ENCODE results near the gene PIK3IP1. TPM values are rescaled to one million over a fixed set of nuclear protein-coding genes. Genes with fewer than 3 reads are reported as not detected.

Gene PIK3IP1, protein sequence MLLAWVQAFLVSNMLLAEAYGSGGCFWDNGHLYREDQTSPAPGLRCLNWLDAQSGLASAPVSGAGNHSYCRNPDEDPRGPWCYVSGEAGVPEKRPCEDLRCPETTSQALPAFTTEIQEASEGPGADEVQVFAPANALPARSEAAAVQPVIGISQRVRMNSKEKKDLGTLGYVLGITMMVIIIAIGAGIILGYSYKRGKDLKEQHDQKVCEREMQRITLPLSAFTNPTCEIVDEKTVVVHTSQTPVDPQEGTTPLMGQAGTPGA
- polyA plus RNA-seq (ENCODE audit: insufficient read length in 3 of 3) = 10 to 100 TPM; 11.3 to 14.9 (median 14.5) TPM
- long read RNA-seq, donor 1, partial matches to known transcripts = 0 of 3 reads
- long read RNA-seq, donor 1, other reads (novel, unspliced or antisense) = 0 of 3 reads
- long read RNA-seq, donor 2, transcript PIK3IP1-201 (6 exons, 2,467 nt) = major isoform, 5 of 6 reads
- long read RNA-seq, donor 2, partial matches to known transcripts = 0 of 6 reads
- long read RNA-seq, donor 2, other reads (novel, unspliced or antisense) = 0 of 6 reads
- long read RNA-seq, donor 3, partial matches to known transcripts = 0 of 4 reads
- long read RNA-seq, donor 3, other reads (novel, unspliced or antisense) = 0 of 4 reads
- long read RNA-seq, donor 4, transcript PIK3IP1-201 (6 exons, 2,467 nt) = major isoform, 6 of 7 reads
- long read RNA-seq, donor 4, partial matches to known transcripts = 0 of 7 reads
- long read RNA-seq, donor 4, other reads (novel, unspliced or antisense) = 0 of 7 reads
- long read RNA-seq, donor 5 = 0 reads
- long read RNA-seq, donor 6, partial matches to known transcripts = 0 of 5 reads
- long read RNA-seq, donor 6, other reads (novel, unspliced or antisense) = 0 of 5 reads
- long read RNA-seq, donor 7, transcript PIK3IP1-201 (6 exons, 2,467 nt) = major isoform, 5 of 7 reads
- long read RNA-seq, donor 7, partial matches to known transcripts = 0 of 7 reads
- long read RNA-seq, donor 7, other reads (novel, unspliced or antisense) = 0 of 7 reads
- long read RNA-seq, donor 8, partial matches to known transcripts = 0 of 1 reads
- long read RNA-seq, donor 8, other reads (novel, unspliced or antisense) = 0 of 1 reads
- long read RNA-seq, donor 9, partial matches to known transcripts = 0 of 3 reads
- long read RNA-seq, donor 9, other reads (novel, unspliced or antisense) = 0 of 3 reads
- long read RNA-seq, donor 10, partial matches to known transcripts = 0 of 5 reads
- long read RNA-seq, donor 10, other reads (novel, unspliced or antisense) = 0 of 5 reads
- long read RNA-seq, donor 11, partial matches to known transcripts = 0 of 3 reads
- long read RNA-seq, donor 11, other reads (novel, unspliced or antisense) = 0 of 3 reads
- long read RNA-seq, donor 12, transcript PIK3IP1-201 (6 exons, 2,467 nt) = major isoform, 8 of 10 reads
- long read RNA-seq, donor 12, partial matches to known transcripts = 0 of 10 reads
- long read RNA-seq, donor 12, other reads (novel, unspliced or antisense) = 0 of 10 reads
- long read RNA-seq, donor 13, partial matches to known transcripts = 0 of 3 reads
- long read RNA-seq, donor 13, other reads (novel, unspliced or antisense) = 0 of 3 reads
- long read RNA-seq, donor 14, transcript PIK3IP1-201 (6 exons, 2,467 nt) = major isoform, 7 of 8 reads
- long read RNA-seq, donor 14, partial matches to known transcripts = 0 of 8 reads
- long read RNA-seq, donor 14, other reads (novel, unspliced or antisense) = 0 of 8 reads
- long read RNA-seq, donor 15, transcript PIK3IP1-201 (6 exons, 2,467 nt) = major isoform, 7 of 9 reads
- long read RNA-seq, donor 15, partial matches to known transcripts = 0 of 9 reads
- long read RNA-seq, donor 15, other reads (novel, unspliced or antisense) = 0 of 9 reads
- long read RNA-seq, donor 16, partial matches to known transcripts = 0 of 3 reads
- long read RNA-seq, donor 16, other reads (novel, unspliced or antisense) = 0 of 3 reads

DNA sequence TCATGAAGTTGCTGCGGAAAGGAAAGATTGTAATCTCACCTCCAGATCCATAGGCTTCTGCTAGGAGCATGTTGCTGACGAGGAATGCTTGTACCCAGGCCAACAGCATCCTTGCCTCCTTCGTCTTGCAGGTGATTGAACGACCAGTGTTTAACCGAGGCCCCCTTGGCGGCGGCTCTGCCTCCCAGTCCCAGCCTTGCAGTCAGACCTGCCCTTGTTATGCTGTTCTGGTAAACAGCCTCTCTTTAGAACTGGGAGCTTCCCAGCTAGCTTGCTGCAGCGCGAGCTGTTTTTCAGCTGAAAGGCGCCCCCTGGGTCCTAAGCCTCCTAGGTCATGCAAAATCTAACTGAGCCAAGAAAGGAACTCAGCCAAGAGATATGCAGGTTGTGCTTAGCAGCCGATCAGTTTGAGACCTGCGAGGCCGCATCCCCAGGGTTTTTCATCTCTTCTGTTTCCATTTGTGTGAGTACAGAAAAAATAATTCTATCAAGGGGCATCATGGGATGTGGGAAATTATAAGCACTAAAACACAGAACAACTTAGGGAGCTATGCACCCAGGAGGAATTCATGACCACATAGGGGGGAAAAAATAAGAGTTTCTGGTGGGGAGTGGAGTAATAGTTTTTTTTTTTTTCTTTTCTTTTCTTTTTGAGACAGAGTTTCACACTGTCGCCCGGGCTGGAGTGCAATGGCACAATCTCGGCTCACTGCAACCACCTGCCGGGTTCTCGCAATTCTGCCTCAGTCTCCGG is at the start of gene PIK3IP1:
PIK3IP1 (minus strand) TSS at position 253 of the 754 bp plus-strand sequence; CDS start at position 109, 144 bp downstream.
- peak; percentile 82 for DNase-seq

DNA sequence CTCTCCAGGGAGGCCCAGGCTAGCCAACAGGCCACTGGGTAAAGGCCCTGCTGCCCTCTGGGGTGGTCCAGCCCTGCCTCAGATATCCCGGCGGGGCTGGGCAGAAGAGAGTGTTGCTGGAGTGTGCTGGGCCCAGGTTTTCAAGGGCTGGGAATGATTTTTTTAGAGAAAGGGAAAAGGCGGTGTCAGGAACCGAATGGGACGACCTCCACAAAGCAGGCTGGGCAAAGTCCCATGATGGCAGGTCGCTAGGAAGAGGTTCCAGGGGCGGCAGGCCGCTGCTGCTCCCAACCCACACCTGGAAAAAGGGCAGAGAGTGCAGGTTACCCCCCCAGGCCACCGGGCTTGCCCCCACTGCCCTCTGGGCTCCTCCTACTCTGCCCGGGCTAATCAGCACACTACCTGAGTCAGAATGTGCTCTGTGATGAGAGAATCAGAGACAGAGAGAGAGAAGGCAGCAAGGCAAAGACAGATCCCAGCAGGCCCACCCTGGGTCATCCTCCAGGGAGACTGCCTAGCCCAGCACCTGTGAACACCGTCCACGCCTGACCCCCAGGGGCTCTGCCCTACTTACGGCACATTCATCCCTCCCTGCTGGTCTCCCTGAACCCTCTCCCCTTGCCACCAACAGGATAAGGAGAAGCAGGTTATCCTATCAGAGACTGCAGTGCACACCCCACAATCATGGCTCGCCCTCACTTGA is 49.2 kb upstream of the PIK3IP1 start:
- no peak for DNase-seq

DNA sequence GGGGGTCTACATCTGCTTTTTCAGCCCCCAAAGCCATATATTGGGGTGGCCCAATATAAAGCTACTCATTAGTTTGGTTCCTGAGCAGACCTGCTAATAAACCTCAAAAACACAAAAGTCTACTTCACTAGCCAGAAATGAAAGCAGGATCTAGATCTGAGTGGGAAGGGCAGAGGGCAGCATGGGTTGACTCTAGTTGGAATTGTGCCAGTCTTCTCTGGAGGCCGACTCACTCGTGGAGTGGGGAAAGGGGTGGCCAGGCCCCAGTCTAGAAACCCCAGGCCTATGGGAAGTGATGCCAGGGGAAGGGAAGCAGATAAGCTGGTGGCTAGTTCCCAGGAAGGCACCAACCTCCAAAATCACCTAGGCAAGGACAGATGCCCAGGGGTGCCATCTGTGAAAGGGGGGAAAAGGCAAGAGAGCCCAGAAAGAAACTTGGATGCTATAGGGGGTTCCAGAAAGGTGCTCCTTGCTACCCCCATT is 48.5 kb upstream of the PIK3IP1 start:
- no peak for DNase-seq

DNA sequence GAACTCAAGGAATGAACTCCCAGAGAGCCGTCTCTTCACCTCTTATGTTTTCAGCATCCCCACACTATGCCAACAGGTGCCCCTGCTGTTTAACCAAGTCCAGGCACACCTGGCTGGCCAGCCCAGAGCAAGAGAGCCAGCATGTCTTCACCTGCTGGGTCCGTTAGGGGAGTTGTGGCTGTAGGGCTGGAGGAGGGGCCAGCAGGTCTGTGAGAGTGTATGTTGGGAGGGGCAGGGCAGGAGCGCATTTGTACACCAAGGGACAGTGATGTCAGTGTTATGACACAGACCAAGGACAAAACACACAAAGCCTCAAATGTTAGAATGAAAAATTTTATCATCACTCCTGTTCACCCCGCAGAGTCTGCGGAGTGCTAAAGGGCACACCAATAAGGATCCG is 48.1 kb upstream of the PIK3IP1 start:
- no peak for DNase-seq

DNA sequence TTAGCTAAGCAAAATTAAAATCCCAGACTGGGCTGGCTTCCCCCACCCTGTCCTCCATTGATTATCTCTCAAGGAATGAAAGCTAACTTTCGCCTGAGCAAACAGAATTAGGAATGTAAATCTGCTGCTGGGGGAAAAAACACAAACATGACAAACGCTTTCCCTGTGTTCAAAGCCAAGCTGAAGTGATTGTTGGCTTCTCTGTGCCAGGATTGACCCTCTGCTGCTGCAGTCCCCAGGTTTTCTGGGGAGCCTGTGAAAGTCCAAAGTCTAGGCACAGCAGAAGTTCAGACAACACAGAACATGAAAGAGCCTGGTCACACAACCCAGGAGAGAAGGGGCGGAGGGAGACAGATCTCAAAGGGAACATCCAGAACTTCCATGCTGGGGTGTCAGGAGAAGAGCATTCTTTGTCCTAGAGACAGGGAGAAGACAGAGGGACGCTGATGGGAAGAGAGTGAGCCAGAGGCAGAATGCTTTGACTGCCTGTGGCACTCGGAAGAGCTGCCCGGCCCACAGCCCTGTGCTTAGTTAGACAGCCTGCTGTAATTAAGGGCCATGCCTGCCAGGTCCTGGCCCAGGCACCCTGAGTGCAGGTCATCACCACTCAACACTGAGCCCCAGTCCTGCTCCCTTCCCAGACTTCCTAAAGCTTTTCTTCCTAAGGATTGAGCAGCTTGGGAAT is 47.0 kb upstream of the PIK3IP1 start:
- no peak for DNase-seq

DNA sequence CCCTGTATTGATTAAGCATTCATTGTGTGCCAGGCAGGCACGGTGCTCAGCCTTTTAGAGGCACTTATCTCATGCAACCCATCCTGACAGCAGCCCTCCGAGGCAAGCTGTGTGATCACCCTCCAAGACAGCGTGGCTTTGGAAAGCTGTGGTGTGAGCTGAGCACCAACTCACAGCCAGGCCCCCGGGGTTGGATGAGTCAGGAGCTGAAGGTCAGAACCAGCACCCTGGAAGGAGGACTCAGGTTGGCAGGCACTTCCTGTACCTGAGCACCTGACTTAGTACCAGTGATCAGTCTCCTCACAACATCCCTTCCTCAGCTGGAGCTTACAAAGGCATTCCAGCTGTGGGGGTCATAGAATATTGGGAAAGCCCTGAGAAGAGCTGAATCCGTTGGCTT is 44.9 kb upstream of the PIK3IP1 start:
- DNase-seq = no peak

DNA sequence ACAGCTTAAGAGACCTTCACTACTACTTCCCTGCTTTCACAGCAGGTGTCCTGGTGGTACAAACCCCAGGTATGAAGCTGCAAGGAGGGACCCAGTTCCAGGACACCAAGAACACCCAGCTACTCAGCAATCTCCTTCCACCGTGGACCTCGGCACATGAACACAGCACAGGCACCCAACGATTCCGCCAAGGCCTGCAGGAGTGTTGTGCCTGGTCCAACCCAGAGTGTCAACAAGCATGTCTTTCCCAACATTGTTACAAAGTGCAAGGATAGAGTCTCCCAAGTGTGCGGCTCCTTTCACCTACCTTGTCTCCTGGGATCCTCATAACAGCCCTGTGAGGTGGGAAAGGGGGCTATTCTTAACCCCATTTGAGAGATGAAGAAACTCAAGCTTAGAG is 42.0 kb upstream of the PIK3IP1 start:
- DNase-seq = no peak

DNA sequence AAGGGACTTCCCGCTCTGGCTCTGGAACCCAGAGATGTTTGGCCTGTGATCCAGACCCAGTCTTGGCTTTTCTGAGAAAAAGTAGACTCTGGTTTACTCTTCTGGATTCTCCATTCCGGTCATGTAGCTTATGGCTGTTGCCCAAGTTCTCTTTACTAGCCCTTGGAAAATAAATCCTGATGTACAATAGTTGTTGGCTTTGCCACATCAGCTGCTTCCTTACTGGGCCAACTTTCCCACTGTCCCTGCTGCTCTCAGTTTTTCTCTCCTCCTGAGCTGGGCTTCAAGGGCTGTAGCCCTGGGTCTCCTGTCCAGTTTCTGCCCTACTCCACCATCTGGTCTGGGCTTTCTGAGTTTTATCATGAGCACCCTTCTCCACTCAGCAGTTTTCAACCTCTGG is 41.4 kb upstream of the PIK3IP1 start:
- DNase-seq = no peak

DNA sequence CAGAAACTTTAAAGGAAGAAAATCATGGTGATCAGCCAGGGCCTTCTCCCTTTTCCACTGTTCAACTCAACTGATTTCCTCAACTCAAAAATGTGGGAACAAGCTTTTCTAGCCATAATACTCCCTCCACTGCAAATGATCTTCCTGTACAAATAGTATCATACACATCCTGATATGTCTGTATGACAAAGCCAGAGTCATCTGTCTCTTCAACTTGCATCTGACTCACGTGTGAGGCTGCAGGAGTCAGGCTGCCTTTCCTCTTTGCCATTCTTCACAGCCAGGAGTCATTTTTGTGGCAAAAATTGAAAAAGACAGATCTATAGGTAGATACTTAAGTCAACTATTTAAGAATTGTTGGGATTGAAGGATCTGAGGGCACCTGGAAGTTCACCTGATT is 40.6 kb upstream of the PIK3IP1 start:
- no peak for DNase-seq

DNA sequence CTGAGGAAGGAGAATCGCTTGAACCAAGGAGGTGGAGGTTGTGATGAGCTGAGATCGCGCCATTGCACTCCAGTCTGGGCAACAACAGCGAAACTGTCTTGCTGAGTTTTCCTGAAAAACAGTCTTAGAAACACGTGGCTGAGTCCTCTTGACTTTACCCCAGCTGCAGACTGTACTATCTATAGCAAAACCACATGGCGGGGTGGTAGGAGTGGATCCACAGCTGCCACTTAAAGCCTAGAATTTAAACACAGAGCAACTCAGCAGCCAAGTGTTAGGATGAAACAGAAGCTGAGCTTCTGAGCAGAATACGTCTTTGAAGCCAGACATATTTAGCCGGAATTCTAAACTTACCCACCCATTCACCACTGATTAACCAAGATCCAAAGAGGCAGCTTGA is 39.7 kb upstream of the PIK3IP1 start:
- DNase-seq = no peak

DNA sequence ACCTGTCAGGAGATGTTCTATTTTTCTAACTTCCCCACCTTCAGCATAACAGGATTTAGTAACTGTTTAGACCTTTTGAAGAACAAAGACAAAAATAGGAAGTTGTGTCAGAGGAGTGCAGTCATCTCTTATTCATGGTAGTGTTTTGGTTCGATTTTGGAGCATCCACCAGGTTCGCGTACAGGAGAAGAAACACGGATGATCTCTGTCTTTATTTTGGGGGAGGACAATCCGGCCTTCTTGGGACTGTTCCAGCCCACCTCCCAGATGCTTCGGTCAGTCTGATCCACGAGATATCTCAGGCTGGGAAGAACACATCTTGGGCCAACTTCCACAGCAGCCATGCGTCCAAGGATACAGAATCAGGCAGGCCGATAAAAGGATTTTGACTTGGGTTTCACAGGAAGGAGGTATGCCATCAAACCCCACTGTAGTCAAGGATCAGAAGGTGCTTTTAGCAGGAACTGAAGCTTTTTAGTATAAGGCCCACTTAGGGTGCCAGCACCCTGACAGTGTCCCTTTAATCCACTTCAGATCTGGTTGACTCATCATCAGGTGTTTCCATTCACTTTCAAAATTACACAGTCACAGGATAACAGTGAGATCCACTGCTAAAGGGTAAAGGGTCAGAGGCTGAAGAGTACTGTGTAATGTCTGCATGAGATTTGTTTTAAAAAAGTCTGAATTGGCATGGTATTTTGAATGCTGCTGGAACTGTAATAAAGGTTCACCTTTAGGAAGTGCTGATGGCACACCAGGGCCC is 37.3 kb upstream of the PIK3IP1 start:
- DNase-seq = no peak

DNA sequence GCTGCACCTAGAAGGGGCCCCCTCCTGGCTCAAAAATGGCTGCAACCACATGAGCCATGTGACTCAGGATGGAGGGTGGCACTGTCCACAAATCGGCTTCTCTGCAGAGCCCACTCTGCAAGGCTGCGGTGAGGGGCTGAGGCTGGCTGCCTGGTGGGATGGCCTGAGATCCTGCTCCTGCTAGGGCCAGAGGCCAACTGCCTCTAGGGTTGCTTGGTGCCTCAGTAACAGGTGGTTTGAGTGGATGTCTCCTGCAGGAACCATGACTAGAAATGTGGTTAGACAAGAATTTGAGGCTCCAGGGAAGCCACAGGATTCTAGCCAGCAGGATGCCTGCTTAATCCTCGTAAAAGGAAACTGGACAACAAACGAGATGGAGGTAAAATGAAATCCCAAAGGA is 36.7 kb upstream of the PIK3IP1 start:
- no peak for DNase-seq

DNA sequence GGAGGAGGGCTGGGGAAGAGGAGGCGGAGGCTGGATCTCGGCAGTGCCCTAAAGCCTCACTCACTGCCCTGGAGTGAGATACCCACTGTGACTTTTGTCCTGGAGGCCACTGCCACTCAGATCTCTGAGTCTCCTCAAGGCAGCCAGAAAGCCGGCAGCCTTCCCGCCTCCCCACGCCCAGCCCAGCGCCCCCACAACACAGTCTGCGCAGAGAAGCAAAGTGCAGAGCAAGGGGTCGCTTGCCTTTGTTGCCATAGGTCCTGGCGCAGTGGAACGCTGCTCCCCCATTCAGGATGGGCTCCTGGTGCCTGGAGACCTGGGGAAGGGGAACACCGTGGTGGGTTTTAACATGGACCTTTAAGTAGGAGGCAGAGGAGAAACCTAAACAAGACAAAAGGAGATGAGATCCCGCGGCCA is 36.3 kb upstream of the PIK3IP1 start:
- DNase-seq = no peak

DNA sequence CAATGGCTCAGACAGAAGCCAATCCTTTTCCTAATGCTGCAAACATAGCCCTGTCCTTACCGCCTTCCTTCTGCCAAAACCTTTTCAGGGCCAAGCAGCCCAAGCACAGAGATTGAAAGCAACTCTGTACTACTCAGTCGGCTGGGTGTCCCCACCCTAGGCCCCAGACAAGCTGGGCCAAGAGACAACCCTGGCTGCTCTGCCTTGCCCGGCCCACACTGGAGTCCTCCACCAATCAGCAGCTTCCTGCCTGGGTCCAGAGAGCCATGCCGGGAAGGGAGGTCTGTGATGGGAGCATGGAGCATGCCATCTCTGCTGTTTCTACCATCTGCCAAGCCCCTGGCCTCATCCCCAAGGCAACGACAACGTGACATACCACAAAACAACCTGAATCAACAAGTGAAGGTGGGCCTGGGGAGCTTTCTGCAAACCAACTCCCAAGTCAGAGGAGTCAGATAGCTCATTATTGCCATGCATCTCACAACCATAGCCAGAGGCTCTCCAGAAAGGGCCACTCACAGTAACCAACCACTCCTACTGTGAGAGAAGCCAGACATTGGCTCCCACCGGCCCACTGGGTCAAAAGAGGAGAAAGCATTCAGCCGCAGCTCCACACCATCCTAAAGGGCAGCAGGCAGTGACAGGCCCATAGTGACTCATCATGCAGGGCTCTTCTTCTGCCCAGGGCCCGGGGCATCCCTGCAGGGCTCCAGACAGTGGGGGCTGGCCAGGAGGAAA is 35.7 kb upstream of the PIK3IP1 start:
- DNase-seq = no peak

DNA sequence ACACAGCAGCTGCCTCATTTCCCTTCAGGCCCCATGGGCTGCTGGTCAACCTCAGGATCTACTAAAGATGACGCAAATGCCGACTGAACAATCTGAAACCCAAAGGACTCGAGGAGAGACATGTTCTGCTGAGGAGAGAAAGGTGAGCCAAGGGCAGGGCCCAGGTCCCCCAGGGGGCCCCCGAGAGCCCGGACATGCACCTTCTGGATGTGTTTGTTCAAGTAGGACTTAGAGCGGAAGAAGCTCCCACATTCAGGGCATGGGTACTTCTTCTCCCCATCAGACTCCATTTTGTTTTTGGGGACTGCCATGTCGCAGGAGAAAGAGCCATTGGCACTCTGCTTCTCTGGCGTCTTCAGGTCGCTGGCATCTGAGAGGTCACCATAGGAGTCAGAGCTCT is 34.6 kb upstream of the PIK3IP1 start:
- DNase-seq = no peak

DNA sequence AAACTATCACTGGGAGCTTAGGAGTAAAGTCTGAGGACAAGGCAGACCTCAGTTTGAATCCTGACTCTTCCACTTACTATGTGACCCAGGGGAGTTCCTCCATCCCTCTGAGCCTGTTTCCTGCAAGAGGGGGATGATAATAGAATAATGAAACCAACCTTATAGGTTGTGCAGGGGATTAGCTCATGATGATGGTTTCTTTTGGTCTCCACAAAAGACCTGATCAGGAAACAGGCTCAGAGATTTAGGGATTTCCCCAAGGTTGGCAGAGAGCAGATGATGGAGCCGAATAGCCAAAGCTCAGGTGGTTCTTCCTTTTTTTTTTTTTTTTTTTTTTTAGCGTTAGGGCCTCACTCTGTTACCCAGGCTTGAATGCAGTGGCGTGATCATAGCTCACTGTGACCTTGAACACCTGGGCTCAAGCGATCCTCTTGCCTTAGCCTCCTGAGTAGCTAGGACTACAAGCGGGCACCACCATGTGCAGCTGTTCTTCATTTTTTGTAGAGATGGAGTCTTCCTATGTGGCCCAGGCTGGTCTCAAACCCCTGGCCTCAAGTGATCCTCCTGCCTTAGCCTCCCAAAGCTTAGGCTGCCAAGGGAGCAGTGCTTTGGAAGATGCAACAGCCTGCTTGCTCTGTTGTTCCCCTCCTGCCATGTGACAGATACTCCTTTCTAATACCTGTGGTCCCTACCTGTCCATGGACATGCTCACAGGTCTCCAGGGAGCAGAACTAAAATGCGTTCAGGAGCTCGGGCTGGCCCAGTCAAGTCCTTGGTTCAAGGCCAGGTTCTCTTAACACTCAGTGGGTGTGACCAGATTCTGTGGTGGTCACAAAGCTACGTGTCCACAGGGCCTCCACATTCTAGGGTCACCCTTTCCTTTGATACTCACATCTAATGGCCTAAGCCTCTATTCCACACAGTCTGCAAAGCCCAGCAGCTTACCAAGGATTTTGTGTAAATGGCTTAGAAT is 31.6 kb upstream of the PIK3IP1 start:
- DNase-seq = no peak
